Esophagus muscularis mucosa (tissue), 4 donors: ENCODE measurements around the gene GTF2H3. TPM values are rescaled to one million over a fixed set of nuclear protein-coding genes. Genes with fewer than 3 reads are reported as not detected.

ENCODE experiments used
- DNase-seq: peaks from one replicate; pipeline ENCODE4 v3.0.0-alpha.2; 2017; ENCODE audit errors: extremely low spot score
- H3K27ac ChIP-seq, 4 donors: fragments of 200-600 bp; sonication (generic); replicated peaks in 1 of 4; 1 replicate in 3 of 4; 2 replicates in 1 of 4; pipeline ENCODE4 v1.5.1; 2016 to 2019; ENCODE audit warnings: mild to moderate bottlenecking in 1 of 4
- H3K27me3 ChIP-seq, 4 donors: fragments of 200-600 bp; sonication (generic); one replicate each; pipeline versions ENCODE4 v1.5.1 to v1.6.0; 2016 to 2019
- H3K36me3 ChIP-seq, 4 donors: fragments of 200-600 bp; sonication (generic); one replicate each; pipeline ENCODE4 v1.5.1; 2016 to 2019
- H3K4me1 ChIP-seq, 4 donors: fragments of 200-600 bp; sonication (generic); one replicate each; pipeline ENCODE4 v1.5.1; 2016 to 2019
- H3K4me3 ChIP-seq, 4 donors: fragments of 200-600 bp; sonication (generic); 1 replicate in 2 of 4; 2 replicates in 2 of 4; pipeline ENCODE4 v1.5.1; 2016 to 2019; ENCODE audit warnings: mild to moderate bottlenecking in 4 of 4, moderate library complexity in 1 of 4
- H3K9me3 ChIP-seq, 4 donors: fragments of 200-600 bp; sonication (generic); 1 replicate in 3 of 4; 2 replicates in 1 of 4; pipeline ENCODE4 v1.5.1; 2016 to 2019
- EP300 ChIP-seq: sonication (generic); formaldehyde crosslinking; IDR thresholded peaks from one replicate; pipeline ENCODE4 v1.6.1; 2017; ENCODE audit warnings: antibody characterized with exemption
- POLR2A ChIP-seq: fragments of 450-650 bp; IDR thresholded peaks from one replicate; pipeline ENCODE4 v1.6.1; 2017; ENCODE audit warnings: antibody characterized with exemption, moderate library complexity, mild to moderate bottlenecking, low read depth
- POLR2AphosphoS5 ChIP-seq, 2 donors: sonication (generic); formaldehyde crosslinking; IDR thresholded peaks; one replicate each; pipeline ENCODE4 v1.6.1; 2017; ENCODE audit warnings: antibody characterized with exemption in 2 of 2
- WGBS: methylation state at CpG from one replicate; pipeline ENCODE4 v1.1.5; 2018; 5-methylcytosine and 5-hydroxymethylcytosine counted together
- intact Hi-C: fragments of 100-400 bp; cut with DNase I; formaldehyde crosslinking; loops from one replicate; pipeline ENCODE4 v1.15.1; 2023
- small RNA-seq, 3 donors: library from RNA; depleted of rRNA; stranded (forward); fragments of <200 nt; gene quantifications; one replicate each; pipeline ENCODE3, GENCODE V24; 2016
- total RNA-seq, 4 donors: library from RNA; depleted of rRNA; stranded (reverse); fragments of >200 nt; gene quantifications; one replicate each; pipeline versions ENCODE4 v1.1.0 to v1.2.1, GENCODE V29; 2016
- TF ChIP-seq, protein P1 (sequence below), 3 experiments: fragments of 200-600 bp in 2 of 3; fragments of 450-650 bp in 1 of 3; sonication (generic) in 2 of 3; IDR thresholded peaks; one replicate each; pipeline ENCODE4 v1.5.1; 2017 to 2019; ENCODE audit warnings: antibody characterized with exemption in 3 of 3, mild to moderate bottlenecking in 2 of 3, moderate library complexity in 1 of 3

Gene GTF2H3
- total RNA-seq, 4 donors from 2014 or later, result 9.9 to 24.3 (median 18.7) TPM

DNA sequence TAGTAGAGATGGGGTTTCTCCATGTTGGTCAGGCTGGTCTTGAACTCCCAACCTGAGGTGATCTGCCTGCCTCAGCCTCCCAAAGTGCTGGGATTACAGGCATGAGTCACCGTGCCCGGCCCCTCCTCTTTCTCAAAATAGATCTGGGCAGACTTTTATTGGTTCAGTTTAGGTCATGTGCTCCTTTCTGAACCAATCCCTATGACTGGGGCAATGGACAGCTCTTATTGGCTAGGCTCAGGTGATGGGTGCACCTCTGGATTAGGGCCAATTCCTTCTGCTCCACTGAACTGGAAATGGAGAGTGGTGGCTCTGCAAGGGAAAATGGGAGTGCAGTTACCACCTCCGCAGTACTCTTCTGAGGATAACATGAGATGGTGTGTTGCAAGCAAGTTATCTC is 72.3 kb downstream of the GTF2H3 start:
- Histone ChIP-seq H3K9me3 (no peaks in the 10 kb centered on the region), H3K4me3 (no peak overlapping the region), H3K36me3 (peaks cover 4 to 57% (median 30%) of the 10 kb centered on the region in 4 donors), H3K4me1 (peaks cover 0 to 1% (median 0%) of the 10 kb centered on the region in 4 donors), H3K27me3 (no peaks in the 10 kb centered on the region), H3K27ac (no peak overlapping the region)
- intact Hi-C loops, result no loop called here
- TF ChIP-seq POLR2A (no peak), POLR2AphosphoS5 (IDR thresholded peaks at IDR 0.05) (no peak), EP300 (no peak)
- TF ChIP-seq, protein P1, sequence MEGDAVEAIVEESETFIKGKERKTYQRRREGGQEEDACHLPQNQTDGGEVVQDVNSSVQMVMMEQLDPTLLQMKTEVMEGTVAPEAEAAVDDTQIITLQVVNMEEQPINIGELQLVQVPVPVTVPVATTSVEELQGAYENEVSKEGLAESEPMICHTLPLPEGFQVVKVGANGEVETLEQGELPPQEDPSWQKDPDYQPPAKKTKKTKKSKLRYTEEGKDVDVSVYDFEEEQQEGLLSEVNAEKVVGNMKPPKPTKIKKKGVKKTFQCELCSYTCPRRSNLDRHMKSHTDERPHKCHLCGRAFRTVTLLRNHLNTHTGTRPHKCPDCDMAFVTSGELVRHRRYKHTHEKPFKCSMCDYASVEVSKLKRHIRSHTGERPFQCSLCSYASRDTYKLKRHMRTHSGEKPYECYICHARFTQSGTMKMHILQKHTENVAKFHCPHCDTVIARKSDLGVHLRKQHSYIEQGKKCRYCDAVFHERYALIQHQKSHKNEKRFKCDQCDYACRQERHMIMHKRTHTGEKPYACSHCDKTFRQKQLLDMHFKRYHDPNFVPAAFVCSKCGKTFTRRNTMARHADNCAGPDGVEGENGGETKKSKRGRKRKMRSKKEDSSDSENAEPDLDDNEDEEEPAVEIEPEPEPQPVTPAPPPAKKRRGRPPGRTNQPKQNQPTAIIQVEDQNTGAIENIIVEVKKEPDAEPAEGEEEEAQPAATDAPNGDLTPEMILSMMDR (IDR thresholded peaks at IDR 0.05), result no peak
- DNase-seq, result no peak
- 88% methylated on average over 3 of the region's 3 CpGs for WGBS

DNA sequence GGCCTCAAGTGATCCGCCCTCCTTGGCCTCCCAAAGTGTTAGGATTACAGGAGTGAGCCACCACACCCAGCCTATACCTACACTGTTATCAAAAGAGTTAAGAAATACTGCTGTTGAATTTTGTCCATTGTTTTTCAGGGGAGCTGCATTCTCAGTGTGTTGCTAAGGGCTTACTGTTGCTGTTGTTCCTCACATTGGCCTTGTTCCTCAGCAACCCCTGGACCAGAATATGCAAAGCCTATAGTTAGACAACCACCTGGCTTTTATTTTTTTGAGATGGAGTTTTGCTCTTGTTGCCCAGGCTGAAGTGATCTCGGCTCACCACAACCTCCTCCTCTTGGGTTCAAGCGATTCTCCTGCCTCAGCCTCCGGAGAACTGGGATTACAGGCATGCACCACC is 73.8 kb downstream of the GTF2H3 start:
- H3K4me3 ChIP-seq, result no peak overlapping the region
- no peaks in the 10 kb centered on the region for H3K27me3 ChIP-seq
- no peak for DNase-seq
- WGBS, result 93% methylated on average over 4 of the region's 4 CpGs
- TF ChIP-seq, protein P1 (IDR thresholded peaks at IDR 0.05), result no peak
- TF ChIP-seq EP300 (no peak), POLR2AphosphoS5 (IDR thresholded peaks at IDR 0.05) (no peak), POLR2A (no peak)
- peaks cover 4 to 8% (median 7%) of the 10 kb centered on the region in 4 donors for H3K4me1 ChIP-seq
- intact Hi-C loops, result no loop called here
- no peaks in the 10 kb centered on the region for H3K9me3 ChIP-seq
- peaks cover 4 to 42% (median 20%) of the 10 kb centered on the region in 4 donors for H3K36me3 ChIP-seq
- no peak overlapping the region for H3K27ac ChIP-seq

Small RNA genes within 50 kb of the gene (small RNA-seq; reads per million reads assigned to genes)
- gene SNORA9B, result 0 reads per million in 3 donors

Other genes starting within 250 kb of the GTF2H3 start
- 100 to 1,000 TPM in 1 of 4 donors, 10 to 100 TPM in 3; 49.4 to 106 (median 70.2) TPM for gene KMT5A, start 249.7 kb upstream of the GTF2H3 start, total RNA-seq
- gene RILPL2, start 197.1 kb upstream of the GTF2H3 start, total RNA-seq, result 1 to 10 TPM; 5.4 to 7.6 (median 5.8) TPM
- gene SNRNP35, start 175.7 kb upstream of the GTF2H3 start, total RNA-seq, result 10 to 100 TPM; 11.6 to 27.4 (median 17.0) TPM
- 10 to 100 TPM; 19.9 to 54.4 (median 38.4) TPM for gene RILPL1, start 100.1 kb upstream of the GTF2H3 start, total RNA-seq
- gene TMED2, start 49.3 kb upstream of the GTF2H3 start, total RNA-seq, result 100 to 1,000 TPM in 3 of 4 donors, 10 to 100 TPM in 1; 99.5 to 140 (median 123) TPM
- 10 to 100 TPM; 12.1 to 16.1 (median 12.6) TPM for gene DDX55, start 31.7 kb upstream of the GTF2H3 start, total RNA-seq
- gene EIF2B1, start 143 bp upstream of the GTF2H3 start, total RNA-seq, result 100 to 1,000 TPM in 1 of 4 donors, 10 to 100 TPM in 3; 73.7 to 117 (median 94.6) TPM
- 1 to 10 TPM; 5.4 to 10.0 (median 8.0) TPM for gene TCTN2, start 37.3 kb downstream of the GTF2H3 start, total RNA-seq
- gene ATP6V0A2, start 78.5 kb downstream of the GTF2H3 start, total RNA-seq, result 10 to 100 TPM; 17.0 to 27.8 (median 18.6) TPM
- 1 to 10 TPM in 1 of 4 donors, under 1 TPM in 1, not detected in 2; 0.06 to 1.3 TPM for gene DNAH10, start 128.5 kb downstream of the GTF2H3 start, total RNA-seq